AG04450 (cell line): Measurements from ENCODE around the gene PKD2. TPM values are rescaled to one million over a fixed set of nuclear protein-coding genes. Genes with fewer than 3 reads are reported as not detected.

Experiments used
- CTCF ChIA-PET: fragments of 300-600, 350-600 bp; formaldehyde crosslinking; extraction: SDS; loops from one replicate; lab custom pipeline; 2022; ENCODE audit warnings: antibody characterized with exemption, inconsistent platforms; lab: Charles Lee
- POLR2A ChIA-PET: fragments of 350-600 bp; formaldehyde crosslinking; extraction: SDS; loops from one replicate; lab custom pipeline; 2021; ENCODE audit warnings: antibody characterized with exemption, inconsistent platforms; lab: Yijun Ruan, JAX
- DNase-seq: peaks from one replicate; pipeline ENCODE4 v3.0.0-alpha.2; 2011; ENCODE audit warnings: low read depth, low spot score
- H3K27ac ChIP-seq: one replicate; pipeline ENCODE4 v1.5.1; 2012; ENCODE audit warnings: low read depth, low read length, control low read depth
- H3K27me3 ChIP-seq: one replicate; pipeline ENCODE4 v1.6.0; 2012; ENCODE audit warnings: low read length; ENCODE audit not compliant: control insufficient read depth, insufficient read depth
- H3K4me3 ChIP-seq: 2 replicates; pipeline ENCODE4 v1.5.1; 2011; ENCODE audit warnings: mild to moderate bottlenecking, low read depth, low read length, control low read depth
- H3K9me3 ChIP-seq: 2 replicates; pipeline ENCODE4 v1.5.1; 2012; ENCODE audit warnings: low read length; ENCODE audit not compliant: control insufficient read depth, insufficient read depth
- polyA plus RNA-seq: library from polyadenylated mRNA; depleted of rRNA; stranded (reverse); fragments of >200 nt; gene quantifications from 2 replicates; pipeline ENCODE4 v1.2.3, GENCODE V29; 2011
- TF ChIP-seq, protein P1 (sequence below): IDR thresholded peaks from 2 replicates; pipeline ENCODE4 v1.5.1; 2011; ENCODE audit warnings: low read depth, low read length, control low read depth, inconsistent platforms

The PKD2 gene
- polyA plus RNA-seq, 1 experiment: 65.1 TPM

DNA sequence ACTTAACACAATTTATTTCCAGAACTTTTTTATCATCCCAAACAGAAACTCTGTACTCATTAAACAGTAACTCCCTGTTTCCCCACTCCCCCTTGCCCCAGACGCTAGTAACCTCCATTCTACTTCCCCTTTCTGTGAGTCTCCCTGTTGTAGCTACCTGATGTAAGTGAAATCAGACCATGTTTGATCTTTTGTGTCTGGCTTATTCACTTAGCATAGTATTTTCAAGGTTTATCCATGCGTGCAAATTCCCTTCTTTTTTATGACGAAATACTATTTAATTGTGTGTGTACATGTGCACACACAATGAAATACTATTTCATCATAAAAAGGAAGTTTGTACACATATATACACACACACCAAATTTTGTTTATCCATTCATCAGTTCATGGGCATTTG is 5.2 kb downstream of the PKD2 start:
- no peaks in the 10 kb centered on the region for H3K9me3 ChIP-seq
- CTCF ChIA-PET: interaction anchor here (0.6 to 1.4 kb wide), 2 partner anchors 16 to 39 kb away, joined by 3 to 5 read pairs; no protein-coding TSS in a partner anchor
- DNase-seq: no peak
- TF ChIP-seq, protein P1, sequence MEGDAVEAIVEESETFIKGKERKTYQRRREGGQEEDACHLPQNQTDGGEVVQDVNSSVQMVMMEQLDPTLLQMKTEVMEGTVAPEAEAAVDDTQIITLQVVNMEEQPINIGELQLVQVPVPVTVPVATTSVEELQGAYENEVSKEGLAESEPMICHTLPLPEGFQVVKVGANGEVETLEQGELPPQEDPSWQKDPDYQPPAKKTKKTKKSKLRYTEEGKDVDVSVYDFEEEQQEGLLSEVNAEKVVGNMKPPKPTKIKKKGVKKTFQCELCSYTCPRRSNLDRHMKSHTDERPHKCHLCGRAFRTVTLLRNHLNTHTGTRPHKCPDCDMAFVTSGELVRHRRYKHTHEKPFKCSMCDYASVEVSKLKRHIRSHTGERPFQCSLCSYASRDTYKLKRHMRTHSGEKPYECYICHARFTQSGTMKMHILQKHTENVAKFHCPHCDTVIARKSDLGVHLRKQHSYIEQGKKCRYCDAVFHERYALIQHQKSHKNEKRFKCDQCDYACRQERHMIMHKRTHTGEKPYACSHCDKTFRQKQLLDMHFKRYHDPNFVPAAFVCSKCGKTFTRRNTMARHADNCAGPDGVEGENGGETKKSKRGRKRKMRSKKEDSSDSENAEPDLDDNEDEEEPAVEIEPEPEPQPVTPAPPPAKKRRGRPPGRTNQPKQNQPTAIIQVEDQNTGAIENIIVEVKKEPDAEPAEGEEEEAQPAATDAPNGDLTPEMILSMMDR: no peak
- POLR2A ChIA-PET: no interaction called here
- no peaks in the 10 kb centered on the region for H3K27me3 ChIP-seq
- H3K4me3 ChIP-seq: no peak overlapping the region
- no peak overlapping the region for H3K27ac ChIP-seq

DNA sequence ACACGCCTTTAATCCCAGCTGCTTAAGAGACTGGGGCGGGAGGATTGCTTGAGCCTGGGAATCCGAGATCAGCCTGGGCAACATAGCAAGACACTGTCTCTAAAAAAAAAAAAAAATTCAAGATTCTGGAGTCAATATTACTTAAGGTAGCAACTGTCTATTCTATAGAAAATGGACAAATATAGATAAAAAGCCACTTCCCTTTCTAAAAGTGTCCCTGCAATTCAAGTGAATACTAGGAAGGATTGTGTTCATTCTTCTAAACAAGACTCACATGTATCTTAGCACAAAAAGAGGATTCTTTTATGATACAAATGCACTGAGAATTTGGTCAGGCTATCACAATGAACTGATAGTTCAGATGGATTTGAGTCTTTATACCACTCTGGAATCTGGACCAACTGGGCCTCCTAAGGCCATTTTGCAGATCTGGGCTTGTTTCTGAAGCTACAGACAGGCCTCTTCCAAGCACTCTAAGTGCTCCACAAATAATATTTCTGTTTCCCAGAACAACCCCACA is 7.0 kb downstream of the PKD2 start:
- no peak overlapping the region for H3K27ac ChIP-seq
- ChIA-PET POLR2A (no interaction called here), CTCF (interaction anchor here (0.5 to 1.7 kb wide), 2 partner anchors 19 to 162 kb away, joined by 4 to 10 read pairs; no protein-coding TSS in a partner anchor)
- DNase-seq: no peak
- H3K4me3 ChIP-seq: no peak overlapping the region
- H3K9me3 ChIP-seq: no peaks in the 10 kb centered on the region
- TF ChIP-seq, protein P1: no peak
- no peaks in the 10 kb centered on the region for H3K27me3 ChIP-seq

DNA sequence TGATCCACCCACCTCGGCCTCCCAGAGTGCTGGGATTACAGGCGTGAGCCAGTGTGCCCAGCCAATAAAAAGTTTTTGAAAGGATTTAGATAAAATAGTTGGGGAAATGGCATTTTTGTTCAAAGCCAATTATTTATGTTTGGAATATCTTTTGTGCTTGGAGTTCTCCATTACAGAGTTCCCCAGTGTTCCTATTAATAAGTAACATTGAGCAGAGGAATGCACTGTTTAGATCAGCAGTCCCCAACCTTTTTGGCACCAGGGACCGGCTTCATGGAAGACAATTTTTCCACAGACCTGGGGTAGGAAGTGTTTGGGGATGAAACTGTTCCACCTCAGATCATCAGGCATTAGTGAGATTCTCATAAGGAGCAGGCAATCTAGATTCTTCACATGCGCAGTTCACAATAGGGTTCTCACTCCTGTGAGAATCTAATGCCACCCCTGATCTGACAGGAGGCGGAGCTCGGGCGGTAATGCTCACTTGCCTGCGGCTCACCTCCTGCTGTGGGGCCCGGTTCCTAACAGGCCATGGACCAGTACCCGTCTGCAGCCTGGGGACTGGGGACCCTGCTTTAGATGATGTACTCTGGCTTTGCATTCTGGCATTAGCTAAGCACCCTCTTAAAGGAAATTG is 8.3 kb downstream of the PKD2 start:
- Histone ChIP-seq H3K9me3 (no peaks in the 10 kb centered on the region), H3K4me3 (no peak overlapping the region), H3K27ac (no peak overlapping the region), H3K27me3 (no peaks in the 10 kb centered on the region)
- DNase-seq: no peak
- ChIA-PET POLR2A (no interaction called here), CTCF (interaction anchor here (0.6 kb wide), 1 partner anchor 196 kb away, joined by 3 read pairs; no protein-coding TSS in a partner anchor)
- TF ChIP-seq, protein P1: no peak

DNA sequence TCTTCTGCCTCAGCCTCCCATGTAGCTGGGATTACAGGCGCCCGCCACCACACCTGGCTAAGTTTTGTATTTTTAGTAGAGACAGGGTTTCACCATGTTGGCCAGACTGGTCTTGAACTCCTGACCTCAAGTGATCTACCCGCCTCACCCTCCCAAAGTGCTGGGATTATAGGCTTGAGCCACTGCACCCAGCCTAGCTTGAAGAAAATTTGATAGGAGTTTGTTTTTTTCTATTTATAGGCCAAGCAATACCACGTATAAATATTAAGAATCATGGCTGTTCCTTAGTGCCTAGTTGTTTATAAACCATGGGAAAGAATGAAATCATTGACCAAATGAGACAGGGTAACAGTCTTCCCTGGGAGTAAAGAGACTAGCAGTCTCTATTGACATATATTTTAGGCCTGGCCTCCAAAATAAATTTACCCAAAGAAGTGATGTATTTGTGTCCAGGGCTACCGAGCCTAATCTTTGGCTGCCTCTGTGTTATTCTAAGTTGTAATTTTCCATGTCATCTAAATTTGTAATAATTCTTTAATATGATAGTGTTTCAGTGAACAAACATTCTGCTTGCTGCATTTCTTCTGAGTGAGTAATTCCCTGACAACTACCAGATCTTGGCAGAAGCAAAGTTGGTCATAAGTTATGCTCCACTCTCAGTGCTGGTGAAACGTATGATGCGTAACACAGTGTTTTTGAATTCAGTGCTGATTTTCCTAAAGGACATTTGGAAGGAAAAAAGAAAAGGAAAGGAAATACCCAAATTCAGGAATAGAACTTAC is 10.3 kb downstream of the PKD2 start:
- Histone ChIP-seq H3K27me3 (no peaks in the 10 kb centered on the region), H3K9me3 (no peaks in the 10 kb centered on the region), H3K27ac (peak overlapping the region; percentile 94), H3K4me3 (no peak overlapping the region)
- POLR2A ChIA-PET: interaction anchor here (0.6 kb wide), 1 partner anchor 9 kb away, joined by 3 read pairs; no protein-coding TSS in a partner anchor
- TF ChIP-seq, protein P1: no peak
- CTCF ChIA-PET: interaction anchor here (0.5 to 1.7 kb wide), 3 partner anchors 15 to 553 kb away, joined by 3 to 6 read pairs (median 4); no protein-coding TSS in a partner anchor
- DNase-seq: peak; percentile 83
